Panc1 (cell line): Measurements from ENCODE around the gene PHF24. TPM values are rescaled to one million over a fixed set of nuclear protein-coding genes. Genes with fewer than 3 reads are reported as not detected.

Experiments
- ATAC-seq: fragments of 200-7000 bp; cut with Tn5 transposase; 2 replicates; pipeline ENCODE4 v1.9.1; 2020; ENCODE audit warnings: mild to moderate bottlenecking, moderate library complexity
- BruUV-seq: library from RNA; stranded (reverse); fragments of 400-500 nt; replicated peaks from 2 replicates; lab custom pipeline; 2021; lab: Mats Ljungman, UMichigan
- CTCF ChIA-PET: fragments of 300-600 bp; sonication (Branson Sonifier 250); formaldehyde crosslinking; loops from one replicate; lab custom pipeline; 2022; ENCODE audit warnings: antibody characterized with exemption; lab: Charles Lee
- POLR2A ChIA-PET: fragments of 300-600 bp; sonication (Branson Sonifier 250); formaldehyde crosslinking; loops from one replicate; lab custom pipeline; 2022; ENCODE audit warnings: antibody characterized with exemption; lab: Charles Lee
- DNase-seq: peaks from one replicate; pipeline ENCODE4 v3.0.0-alpha.2; 2010; ENCODE audit warnings: low read depth, low spot score
- H3K27ac ChIP-seq: 2 replicates; pipeline ENCODE4 v1.5.1; 2011; ENCODE audit warnings: mild to moderate bottlenecking, low read length, inconsistent platforms
- H3K27me3 ChIP-seq: fragments of 200-500 bp; sonication (Bioruptor generic); 2 replicates; pipeline ENCODE4 v1.6.0; 2014; ENCODE audit warnings: low read length, inconsistent platforms; ENCODE audit not compliant: control insufficient read depth, insufficient read depth
- H3K36me3 ChIP-seq: fragments of 200-500 bp; sonication (Bioruptor generic); 2 replicates; pipeline ENCODE4 v1.5.1; 2014; ENCODE audit warnings: inconsistent platforms, mild to moderate bottlenecking, low read length, moderate library complexity; ENCODE audit not compliant: control insufficient read depth, insufficient read depth
- H3K4me1 ChIP-seq: 2 replicates; pipeline ENCODE4 v1.5.1; 2011; ENCODE audit warnings: inconsistent platforms, mild to moderate bottlenecking, low read length, moderate library complexity; ENCODE audit not compliant: control insufficient read depth, insufficient read depth
- H3K4me3 ChIP-seq, 2 experiments: 2 replicates each; pipeline ENCODE4 v1.5.1; 2011 to 2012; ENCODE audit warnings: low read depth in 2 of 2, low read length in 2 of 2, mild to moderate bottlenecking in 2 of 2, inconsistent platforms in 1 of 2, moderate library complexity in 1 of 2
- H3K9me3 ChIP-seq: fragments of 200-500 bp; sonication (Bioruptor generic); 2 replicates; pipeline ENCODE4 v1.5.1; 2014; ENCODE audit warnings: low read depth, mild to moderate bottlenecking, inconsistent platforms, low read length, moderate library complexity; ENCODE audit not compliant: control insufficient read depth, insufficient read depth
- CTCF ChIP-seq: fragments of 450-650 bp; IDR thresholded peaks from 2 replicates; pipeline ENCODE4 v1.5.1; 2017; ENCODE audit warnings: mild to moderate bottlenecking
- POLR2AphosphoS5 ChIP-seq: IDR thresholded peaks from 2 replicates; pipeline ENCODE4 v1.6.1; 2012; ENCODE audit warnings: mild to moderate bottlenecking, low read depth, low read length, moderate library complexity
- REST ChIP-seq, 2 experiments: IDR thresholded peaks; 2 replicates each; pipeline ENCODE4 v1.6.1; 2011 to 2012; ENCODE audit warnings: low read depth in 2 of 2, control low read depth in 1 of 2, low read length in 1 of 2, mild to moderate bottlenecking in 1 of 2, moderate library complexity in 1 of 2; ENCODE audit not compliant: insufficient read depth in 1 of 2
- SIN3A ChIP-seq: IDR thresholded peaks from 2 replicates; pipeline ENCODE4 v1.6.1; 2012; ENCODE audit warnings: low read depth, mild to moderate bottlenecking, low read length, moderate library complexity, borderline replicate concordance; ENCODE audit not compliant: insufficient read depth
- TCF7L2 ChIP-seq: IDR thresholded peaks from 2 replicates; pipeline ENCODE4 v1.6.1; 2011; ENCODE audit warnings: mild to moderate bottlenecking, low read depth, low read length, inconsistent platforms
- in situ Hi-C: cut with HindIII; loops from 2 replicates; pipeline ENCODE4 v1.10.0; 2016; ENCODE audit warnings: low sequenced_read_pairs, low pct_unique_long_range_greater_than_20kb
- intact Hi-C: fragments of 100-400 bp; cut with micrococcal nuclease; formaldehyde crosslinking; loops from one replicate; pipeline ENCODE4 v1.10.0; 2022; ENCODE audit not compliant: unreplicated experiment
- total RNA-seq: library from RNA; stranded (reverse); gene quantifications from one replicate; pipeline ENCODE4 v1.2.1, GENCODE V29; 2021; ENCODE audit not compliant: unreplicated experiment

Gene PHF24
- total RNA-seq, 1 experiment from 2014 or later = 0.08 TPM

- Histone ChIP-seq H3K27ac (no peak overlapping the region), H3K4me1 (peaks cover 12% of the 10 kb centered on the region), H3K9me3 (no peaks in the 10 kb centered on the region), H3K4me3 (no peak overlapping the region), H3K27me3 (no peaks in the 10 kb centered on the region), H3K36me3 (no peaks in the 10 kb centered on the region)
- intact Hi-C loops = no loop called here
- CTCF ChIA-PET = no interaction called here
- no TSS peak for BruUV-seq
- in situ Hi-C loops = no loop called here
- no peak for TF ChIP-seq REST (IDR thresholded peaks at IDR 0.05; ENCODE audit: insufficient read depth in 1 of 2, low read depth in 2 of 2, low read length in 1 of 2)
- no peak for TF ChIP-seq SIN3A
- no peak for TF ChIP-seq TCF7L2
- TF ChIP-seq POLR2AphosphoS5 = no peak
- no peak for TF ChIP-seq CTCF
- no peak for DNase-seq
- POLR2A ChIA-PET = no interaction called here
- no peak for ATAC-seq
These were observed 70.3 kb downstream of the PHF24 start for GRCh38 chr9:35028341-35028740.

GRCh38 chr9:35029241-35029640 is 71.2 kb downstream of the PHF24 start:
- in situ Hi-C loops = no loop called here
- no peaks in the 10 kb centered on the region for H3K9me3 ChIP-seq
- DNase-seq (no peak), ATAC-seq (0 out of 2 replicates have a peak, but pooled peaks have one; percentile 17)
- ChIA-PET CTCF (no interaction called here), POLR2A (no interaction called here)
- no peak overlapping the region for H3K4me3 ChIP-seq
- no peaks in the 10 kb centered on the region for H3K27me3 ChIP-seq
- H3K36me3 ChIP-seq = no peaks in the 10 kb centered on the region
- H3K27ac ChIP-seq = no peak overlapping the region
- TF ChIP-seq CTCF = no peak
- no peak for TF ChIP-seq SIN3A
- TF ChIP-seq POLR2AphosphoS5 = no peak; the same call in 1 of the 2 replicates
- no peak for TF ChIP-seq TCF7L2
- TF ChIP-seq REST (IDR thresholded peaks at IDR 0.05; ENCODE audit: insufficient read depth in 1 of 2, low read depth in 2 of 2, low read length in 1 of 2) = no peak
- intact Hi-C loops = no loop called here
- H3K4me1 ChIP-seq = peaks cover 12% of the 10 kb centered on the region
- BruUV-seq = no TSS peak
